Esophagus muscularis mucosa (tissue), 4 donors: Measurements from ENCODE around the gene METTL25B. TPM values are rescaled to one million over a fixed set of nuclear protein-coding genes. Genes with fewer than 3 reads are reported as not detected.

Experiments
- DNase-seq: peaks from one replicate; pipeline ENCODE4 v3.0.0-alpha.2; 2017; ENCODE audit errors: extremely low spot score
- H3K27ac ChIP-seq, 4 donors: fragments of 200-600 bp; sonication (generic); replicated peaks in 1 of 4; 1 replicate in 3 of 4; 2 replicates in 1 of 4; pipeline ENCODE4 v1.5.1; 2016 to 2019; ENCODE audit warnings: mild to moderate bottlenecking in 1 of 4
- H3K27me3 ChIP-seq, 4 donors: fragments of 200-600 bp; sonication (generic); one replicate each; pipeline versions ENCODE4 v1.5.1 to v1.6.0; 2016 to 2019
- H3K36me3 ChIP-seq, 4 donors: fragments of 200-600 bp; sonication (generic); one replicate each; pipeline ENCODE4 v1.5.1; 2016 to 2019
- H3K4me1 ChIP-seq, 4 donors: fragments of 200-600 bp; sonication (generic); one replicate each; pipeline ENCODE4 v1.5.1; 2016 to 2019
- H3K4me3 ChIP-seq, 4 donors: fragments of 200-600 bp; sonication (generic); 1 replicate in 2 of 4; 2 replicates in 2 of 4; pipeline ENCODE4 v1.5.1; 2016 to 2019; ENCODE audit warnings: mild to moderate bottlenecking in 4 of 4, moderate library complexity in 1 of 4
- H3K9me3 ChIP-seq, 4 donors: fragments of 200-600 bp; sonication (generic); 1 replicate in 3 of 4; 2 replicates in 1 of 4; pipeline ENCODE4 v1.5.1; 2016 to 2019
- EP300 ChIP-seq: sonication (generic); formaldehyde crosslinking; IDR thresholded peaks from one replicate; pipeline ENCODE4 v1.6.1; 2017; ENCODE audit warnings: antibody characterized with exemption
- POLR2A ChIP-seq: fragments of 450-650 bp; IDR thresholded peaks from one replicate; pipeline ENCODE4 v1.6.1; 2017; ENCODE audit warnings: antibody characterized with exemption, moderate library complexity, mild to moderate bottlenecking, low read depth
- POLR2AphosphoS5 ChIP-seq, 2 donors: sonication (generic); formaldehyde crosslinking; IDR thresholded peaks; one replicate each; pipeline ENCODE4 v1.6.1; 2017; ENCODE audit warnings: antibody characterized with exemption in 2 of 2
- WGBS: methylation state at CpG from one replicate; pipeline ENCODE4 v1.1.5; 2018; 5-methylcytosine and 5-hydroxymethylcytosine counted together
- intact Hi-C: fragments of 100-400 bp; cut with DNase I; formaldehyde crosslinking; loops from one replicate; pipeline ENCODE4 v1.15.1; 2023
- total RNA-seq, 4 donors: library from RNA; depleted of rRNA; stranded (reverse); fragments of >200 nt; gene quantifications; one replicate each; pipeline versions ENCODE4 v1.1.0 to v1.2.1, GENCODE V29; 2016
- TF ChIP-seq, protein P1 (sequence below), 3 experiments: fragments of 200-600 bp in 2 of 3; fragments of 450-650 bp in 1 of 3; sonication (generic) in 2 of 3; IDR thresholded peaks; one replicate each; pipeline ENCODE4 v1.5.1; 2017 to 2019; ENCODE audit warnings: antibody characterized with exemption in 3 of 3, mild to moderate bottlenecking in 2 of 3, moderate library complexity in 1 of 3

METTL25B gene
- total RNA-seq, 4 donors from 2014 or later: 16.2 to 32.3 (median 18.0) TPM

- Histone ChIP-seq H3K36me3 (peaks cover 0 to 5% (median under 1%) of the 10 kb centered on the region in 4 donors), H3K4me3 (no peak overlapping the region), H3K27me3 (no peaks in the 10 kb centered on the region), H3K4me1 (peaks cover 29 to 63% (median 57%) of the 10 kb centered on the region in 4 donors), H3K27ac (no peak overlapping the region), H3K9me3 (no peaks in the 10 kb centered on the region)
- WGBS: 70% methylated on average over 4 of the region's 4 CpGs
- no peak for DNase-seq
- TF ChIP-seq, protein P1, sequence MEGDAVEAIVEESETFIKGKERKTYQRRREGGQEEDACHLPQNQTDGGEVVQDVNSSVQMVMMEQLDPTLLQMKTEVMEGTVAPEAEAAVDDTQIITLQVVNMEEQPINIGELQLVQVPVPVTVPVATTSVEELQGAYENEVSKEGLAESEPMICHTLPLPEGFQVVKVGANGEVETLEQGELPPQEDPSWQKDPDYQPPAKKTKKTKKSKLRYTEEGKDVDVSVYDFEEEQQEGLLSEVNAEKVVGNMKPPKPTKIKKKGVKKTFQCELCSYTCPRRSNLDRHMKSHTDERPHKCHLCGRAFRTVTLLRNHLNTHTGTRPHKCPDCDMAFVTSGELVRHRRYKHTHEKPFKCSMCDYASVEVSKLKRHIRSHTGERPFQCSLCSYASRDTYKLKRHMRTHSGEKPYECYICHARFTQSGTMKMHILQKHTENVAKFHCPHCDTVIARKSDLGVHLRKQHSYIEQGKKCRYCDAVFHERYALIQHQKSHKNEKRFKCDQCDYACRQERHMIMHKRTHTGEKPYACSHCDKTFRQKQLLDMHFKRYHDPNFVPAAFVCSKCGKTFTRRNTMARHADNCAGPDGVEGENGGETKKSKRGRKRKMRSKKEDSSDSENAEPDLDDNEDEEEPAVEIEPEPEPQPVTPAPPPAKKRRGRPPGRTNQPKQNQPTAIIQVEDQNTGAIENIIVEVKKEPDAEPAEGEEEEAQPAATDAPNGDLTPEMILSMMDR (IDR thresholded peaks at IDR 0.05): no peak
- TF ChIP-seq POLR2AphosphoS5 (IDR thresholded peaks at IDR 0.05) (no peak), POLR2A (no peak), EP300 (no peak)
- intact Hi-C loops: no loop called here
These were observed 48.7 kb downstream of the METTL25B start for GRCh38 chr1:156776942-156777341.

DNA sequence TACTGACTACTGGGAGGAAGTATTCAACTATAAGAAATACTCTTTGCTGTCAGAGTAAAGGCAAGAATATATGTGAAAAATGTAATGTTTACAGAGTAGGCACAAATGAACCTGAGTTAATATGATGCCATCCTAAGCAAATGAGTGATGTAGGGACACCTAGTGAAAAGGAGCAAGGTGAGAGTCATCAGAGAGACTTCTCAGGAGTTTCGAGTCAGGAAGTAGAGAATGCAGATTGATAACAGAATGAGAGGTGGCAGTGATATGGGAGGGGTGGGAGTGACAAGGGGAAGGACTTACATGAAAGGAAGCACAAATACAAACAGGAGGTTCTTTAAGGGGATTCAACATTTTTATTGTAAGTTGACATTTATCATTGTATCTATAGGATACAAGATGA lies 49.3 kb downstream of the METTL25B start:
- Histone ChIP-seq H3K4me1 (peaks cover 27 to 62% (median 55%) of the 10 kb centered on the region in 4 donors), H3K27ac (no peak overlapping the region), H3K27me3 (no peaks in the 10 kb centered on the region), H3K9me3 (no peaks in the 10 kb centered on the region), H3K36me3 (peaks cover 0 to 7% (median 4%) of the 10 kb centered on the region in 4 donors), H3K4me3 (no peak overlapping the region)
- intact Hi-C loops: no loop called here
- 47% methylated on average over 1 of the region's 1 CpG for WGBS
- no peak for DNase-seq
- TF ChIP-seq POLR2A: no peak
- TF ChIP-seq, protein P1 (IDR thresholded peaks at IDR 0.05): no peak
- TF ChIP-seq POLR2AphosphoS5 (IDR thresholded peaks at IDR 0.05): no peak
- TF ChIP-seq EP300: no peak

GRCh38 chr1:156781585-156782186 lies 53.4 kb downstream of the METTL25B start:
- peaks cover 21 to 46% (median 39%) of the 10 kb centered on the region in 4 donors for H3K36me3 ChIP-seq
- H3K4me3 ChIP-seq: no peak overlapping the region
- no peaks in the 10 kb centered on the region for H3K9me3 ChIP-seq
- intact Hi-C loops: no loop called here
- H3K4me1 ChIP-seq: peaks cover 14 to 31% (median 29%) of the 10 kb centered on the region in 4 donors
- H3K27ac ChIP-seq: no peak overlapping the region
- no peaks in the 10 kb centered on the region for H3K27me3 ChIP-seq
- TF ChIP-seq EP300 (no peak), POLR2AphosphoS5 (IDR thresholded peaks at IDR 0.05) (no peak), POLR2A (no peak)
- TF ChIP-seq, protein P1 (IDR thresholded peaks at IDR 0.05): no peak
- DNase-seq: no peak

GRCh38 chr1:156785458-156785857 lies 57.2 kb downstream of the METTL25B start:
- intact Hi-C loops: no loop called here
- Histone ChIP-seq H3K4me1 (peaks cover 4 to 15% (median 11%) of the 10 kb centered on the region in 4 donors), H3K27ac (no peak overlapping the region), H3K4me3 (no peak overlapping the region), H3K27me3 (no peaks in the 10 kb centered on the region), H3K36me3 (peaks cover 43 to 81% (median 66%) of the 10 kb centered on the region in 4 donors), H3K9me3 (no peaks in the 10 kb centered on the region)
- TF ChIP-seq, protein P1 (IDR thresholded peaks at IDR 0.05): no peak
- no peak for TF ChIP-seq POLR2AphosphoS5 (IDR thresholded peaks at IDR 0.05)
- TF ChIP-seq POLR2A: no peak
- TF ChIP-seq EP300: no peak
- WGBS: 84% methylated on average over 6 of the region's 6 CpGs
- no peak for DNase-seq

Other genes starting within 250 kb of the METTL25B start
- gene MEF2D, start 227.7 kb upstream of the METTL25B start, total RNA-seq: 100 to 1,000 TPM in 3 of 4 donors, 10 to 100 TPM in 1; 78.0 to 138 (median 115) TPM
- gene IQGAP3, start 155.9 kb upstream of the METTL25B start, total RNA-seq: 1 to 10 TPM in 1 of 4 donors, under 1 TPM in 2, not detected in 1; 0.06 to 1.1 (median 0.50) TPM
- not detected for gene TTC24, start 148.7 kb upstream of the METTL25B start, total RNA-seq
- 10 to 100 TPM; 73.5 to 98.0 (median 85.2) TPM for gene NAXE, start 136.7 kb upstream of the METTL25B start, total RNA-seq
- 10 to 100 TPM; 22.6 to 32.8 (median 26.4) TPM for gene GPATCH4, start 127.0 kb upstream of the METTL25B start, total RNA-seq
- gene HAPLN2, start 109.1 kb upstream of the METTL25B start, total RNA-seq: 1 to 10 TPM in 3 of 4 donors, under 1 TPM in 1; 0.83 to 5.1 (median 2.2) TPM
- gene BCAN, start 86.4 kb upstream of the METTL25B start, total RNA-seq: 1 to 10 TPM in 1 of 4 donors, under 1 TPM in 2, not detected in 1; 0.45 to 1.0 (median 0.99) TPM
- gene NES, start 51.1 kb upstream of the METTL25B start, total RNA-seq: 10 to 100 TPM; 16.6 to 37.4 (median 32.5) TPM
- 1 to 10 TPM; 1.2 to 6.4 (median 2.7) TPM for gene CRABP2, start 22.9 kb upstream of the METTL25B start, total RNA-seq
- 10 to 100 TPM; 16.2 to 20.0 (median 19.0) TPM for gene ISG20L2, start 297 bp downstream of the METTL25B start, total RNA-seq
- gene MRPL24, start 12.6 kb downstream of the METTL25B start, total RNA-seq: 10 to 100 TPM; 43.5 to 67.4 (median 62.4) TPM
- 100 to 1,000 TPM; 124 to 239 (median 167) TPM for gene HDGF, start 23.2 kb downstream of the METTL25B start, total RNA-seq
- 10 to 100 TPM; 21.2 to 43.6 (median 38.7) TPM for gene PRCC, start 39.1 kb downstream of the METTL25B start, total RNA-seq
- 1 to 10 TPM in 1 of 4 donors, under 1 TPM in 2, not detected in 1; 0.83 to 2.7 (median 0.84) TPM for gene SH2D2A, start 88.4 kb downstream of the METTL25B start, total RNA-seq
- not detected for gene INSRR, start 130.6 kb downstream of the METTL25B start, total RNA-seq
- gene NTRK1, start 132.4 kb downstream of the METTL25B start, total RNA-seq: 1 to 10 TPM in 3 of 4 donors, under 1 TPM in 1; 0.58 to 2.5 (median 1.8) TPM
- gene PEAR1, start 165.2 kb downstream of the METTL25B start, total RNA-seq: 10 to 100 TPM in 2 of 4 donors, 1 to 10 TPM in 2; 6.1 to 13.6 (median 10.9) TPM
- gene LRRC71, start 192.2 kb downstream of the METTL25B start, total RNA-seq: not detected